GM23338 (cell line): ENCODE data around the gene SYVN1.

ENCODE experiments used
- EZH2 ChIP-seq: fragments of 200-600 bp; sonication (generic); IDR thresholded peaks from one replicate; pipeline ENCODE4 v1.8.0; 2017; ENCODE audit warnings: antibody characterized with exemption, mild to moderate bottlenecking, low read depth; ENCODE audit not compliant: unreplicated experiment
- EZH2phosphoT487 ChIP-seq: fragments of 200-600 bp; sonication (generic); IDR thresholded peaks from one replicate; pipeline ENCODE4 v1.8.1; 2018; ENCODE audit warnings: antibody characterized with exemption; ENCODE audit not compliant: unreplicated experiment
- POLR2AphosphoS5 ChIP-seq: IDR thresholded peaks from 2 replicates; pipeline ENCODE4 v1.6.1; 2016; ENCODE audit warnings: antibody characterized with exemption, low read depth
- TF ChIP-seq, protein P1 (sequence below), 2 experiments: fragments of 200-600 bp in 1 of 2; sonication (generic) in 1 of 2; conservative IDR thresholded peaks; 2 replicates each; pipeline versions ENCODE4 v1.5.1 to v1.6.1; 2016 to 2017; ENCODE audit warnings: antibody characterized with exemption in 2 of 2, low read depth in 2 of 2, mild to moderate bottlenecking in 2 of 2, moderate library complexity in 1 of 2
- TF ChIP-seq, protein P2 (sequence below): IDR thresholded peaks from one replicate; pipeline ENCODE4 v1.6.1; 2018; ENCODE audit warnings: antibody characterized with exemption; ENCODE audit not compliant: unreplicated experiment

DNA sequence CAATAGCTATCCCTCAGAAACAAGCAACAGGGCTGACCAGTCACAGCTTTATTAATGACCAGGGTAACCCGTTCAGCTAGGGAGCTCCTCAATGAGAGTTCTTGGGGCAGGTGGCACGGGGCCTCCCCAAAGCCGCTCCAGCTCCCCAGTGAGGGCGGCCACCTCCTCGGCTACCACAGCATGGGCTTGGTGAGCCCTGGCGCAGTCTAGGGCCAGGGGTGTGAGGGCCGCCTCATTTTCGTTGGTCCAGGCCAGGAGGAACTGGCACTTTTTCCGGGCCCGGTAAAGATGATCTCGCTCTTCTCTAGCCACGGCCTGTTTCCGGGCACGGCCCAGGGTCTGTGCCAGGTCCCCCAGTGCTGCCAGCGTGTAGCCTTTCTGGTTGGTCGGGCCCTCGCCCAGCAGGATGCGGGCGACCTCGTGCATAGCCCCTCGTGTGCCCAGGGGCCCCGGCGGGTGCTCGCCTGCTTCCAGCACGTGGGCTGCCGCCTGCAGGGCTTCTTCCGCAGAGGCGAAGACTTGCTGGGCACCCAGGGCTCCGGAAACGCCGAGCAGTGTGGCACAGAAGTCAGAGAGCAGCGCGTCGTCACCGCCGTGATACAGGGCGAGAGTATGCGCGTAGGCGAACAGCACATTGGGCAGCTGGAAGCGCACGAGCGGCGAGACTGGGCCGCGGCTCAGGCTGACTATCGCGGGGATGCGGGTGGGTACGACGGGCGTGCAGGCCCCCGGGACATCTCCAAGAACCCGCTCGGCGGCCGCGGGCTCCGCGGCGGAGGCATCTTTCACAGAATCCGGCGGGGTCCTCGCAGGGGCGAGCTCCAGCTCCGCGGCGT lies 17.7 kb downstream of the SYVN1 start:
- TF ChIP-seq, protein P1, sequence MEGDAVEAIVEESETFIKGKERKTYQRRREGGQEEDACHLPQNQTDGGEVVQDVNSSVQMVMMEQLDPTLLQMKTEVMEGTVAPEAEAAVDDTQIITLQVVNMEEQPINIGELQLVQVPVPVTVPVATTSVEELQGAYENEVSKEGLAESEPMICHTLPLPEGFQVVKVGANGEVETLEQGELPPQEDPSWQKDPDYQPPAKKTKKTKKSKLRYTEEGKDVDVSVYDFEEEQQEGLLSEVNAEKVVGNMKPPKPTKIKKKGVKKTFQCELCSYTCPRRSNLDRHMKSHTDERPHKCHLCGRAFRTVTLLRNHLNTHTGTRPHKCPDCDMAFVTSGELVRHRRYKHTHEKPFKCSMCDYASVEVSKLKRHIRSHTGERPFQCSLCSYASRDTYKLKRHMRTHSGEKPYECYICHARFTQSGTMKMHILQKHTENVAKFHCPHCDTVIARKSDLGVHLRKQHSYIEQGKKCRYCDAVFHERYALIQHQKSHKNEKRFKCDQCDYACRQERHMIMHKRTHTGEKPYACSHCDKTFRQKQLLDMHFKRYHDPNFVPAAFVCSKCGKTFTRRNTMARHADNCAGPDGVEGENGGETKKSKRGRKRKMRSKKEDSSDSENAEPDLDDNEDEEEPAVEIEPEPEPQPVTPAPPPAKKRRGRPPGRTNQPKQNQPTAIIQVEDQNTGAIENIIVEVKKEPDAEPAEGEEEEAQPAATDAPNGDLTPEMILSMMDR (conservative IDR thresholded peaks at IDR 0.05; ENCODE audit: low read depth in 2 of 2) = no peak
- TF ChIP-seq EZH2 (no peak), EZH2phosphoT487 (no peak), POLR2AphosphoS5 (peak; percentile 67)
- TF ChIP-seq, protein P2, sequence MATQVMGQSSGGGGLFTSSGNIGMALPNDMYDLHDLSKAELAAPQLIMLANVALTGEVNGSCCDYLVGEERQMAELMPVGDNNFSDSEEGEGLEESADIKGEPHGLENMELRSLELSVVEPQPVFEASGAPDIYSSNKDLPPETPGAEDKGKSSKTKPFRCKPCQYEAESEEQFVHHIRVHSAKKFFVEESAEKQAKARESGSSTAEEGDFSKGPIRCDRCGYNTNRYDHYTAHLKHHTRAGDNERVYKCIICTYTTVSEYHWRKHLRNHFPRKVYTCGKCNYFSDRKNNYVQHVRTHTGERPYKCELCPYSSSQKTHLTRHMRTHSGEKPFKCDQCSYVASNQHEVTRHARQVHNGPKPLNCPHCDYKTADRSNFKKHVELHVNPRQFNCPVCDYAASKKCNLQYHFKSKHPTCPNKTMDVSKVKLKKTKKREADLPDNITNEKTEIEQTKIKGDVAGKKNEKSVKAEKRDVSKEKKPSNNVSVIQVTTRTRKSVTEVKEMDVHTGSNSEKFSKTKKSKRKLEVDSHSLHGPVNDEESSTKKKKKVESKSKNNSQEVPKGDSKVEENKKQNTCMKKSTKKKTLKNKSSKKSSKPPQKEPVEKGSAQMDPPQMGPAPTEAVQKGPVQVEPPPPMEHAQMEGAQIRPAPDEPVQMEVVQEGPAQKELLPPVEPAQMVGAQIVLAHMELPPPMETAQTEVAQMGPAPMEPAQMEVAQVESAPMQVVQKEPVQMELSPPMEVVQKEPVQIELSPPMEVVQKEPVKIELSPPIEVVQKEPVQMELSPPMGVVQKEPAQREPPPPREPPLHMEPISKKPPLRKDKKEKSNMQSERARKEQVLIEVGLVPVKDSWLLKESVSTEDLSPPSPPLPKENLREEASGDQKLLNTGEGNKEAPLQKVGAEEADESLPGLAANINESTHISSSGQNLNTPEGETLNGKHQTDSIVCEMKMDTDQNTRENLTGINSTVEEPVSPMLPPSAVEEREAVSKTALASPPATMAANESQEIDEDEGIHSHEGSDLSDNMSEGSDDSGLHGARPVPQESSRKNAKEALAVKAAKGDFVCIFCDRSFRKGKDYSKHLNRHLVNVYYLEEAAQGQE = no peak
